PC-3 (cell line): ENCODE results near the gene ACOXL.

Source experiments
- EZH2 ChIP-seq: fragments of 300-600 bp; sonication (generic); IDR thresholded peaks from one replicate; pipeline ENCODE4 v1.6.1; 2017; ENCODE audit warnings: antibody characterized with exemption, mild to moderate bottlenecking, low read length; ENCODE audit not compliant: unreplicated experiment
- EZH2phosphoT487 ChIP-seq: fragments of 300-600 bp; sonication (generic); IDR thresholded peaks from 2 replicates; pipeline ENCODE4 v1.6.1; 2018; ENCODE audit warnings: mild to moderate bottlenecking, antibody characterized with exemption, low read length, borderline replicate concordance
- TF ChIP-seq, protein P1 (sequence below): fragments of 300-600 bp; sonication (generic); conservative IDR thresholded peaks from 2 replicates; pipeline ENCODE4 v1.5.1; 2017; ENCODE audit warnings: antibody characterized with exemption, low read depth, mild to moderate bottlenecking, low read length

DNA sequence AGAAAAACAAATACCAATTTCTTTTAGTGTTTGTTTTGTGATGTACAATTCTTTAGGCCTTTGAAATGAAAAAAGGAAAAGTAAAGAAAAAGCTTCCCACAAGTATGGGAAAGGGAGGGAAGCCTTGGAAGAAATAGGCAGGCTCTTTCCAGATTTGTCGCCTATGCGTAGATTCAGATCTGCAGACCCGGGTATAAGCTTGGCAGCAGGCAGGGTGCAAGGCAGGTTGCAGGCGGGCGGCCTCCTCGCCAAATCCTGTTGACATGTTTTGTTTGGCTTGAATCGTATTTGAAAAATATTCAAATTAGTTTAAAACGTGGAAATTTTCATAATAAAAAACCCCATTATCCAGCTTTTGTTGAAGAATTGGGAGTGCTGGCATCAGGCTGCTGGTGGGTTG is 104.3 kb downstream of the ACOXL start:
- TF ChIP-seq, protein P1, sequence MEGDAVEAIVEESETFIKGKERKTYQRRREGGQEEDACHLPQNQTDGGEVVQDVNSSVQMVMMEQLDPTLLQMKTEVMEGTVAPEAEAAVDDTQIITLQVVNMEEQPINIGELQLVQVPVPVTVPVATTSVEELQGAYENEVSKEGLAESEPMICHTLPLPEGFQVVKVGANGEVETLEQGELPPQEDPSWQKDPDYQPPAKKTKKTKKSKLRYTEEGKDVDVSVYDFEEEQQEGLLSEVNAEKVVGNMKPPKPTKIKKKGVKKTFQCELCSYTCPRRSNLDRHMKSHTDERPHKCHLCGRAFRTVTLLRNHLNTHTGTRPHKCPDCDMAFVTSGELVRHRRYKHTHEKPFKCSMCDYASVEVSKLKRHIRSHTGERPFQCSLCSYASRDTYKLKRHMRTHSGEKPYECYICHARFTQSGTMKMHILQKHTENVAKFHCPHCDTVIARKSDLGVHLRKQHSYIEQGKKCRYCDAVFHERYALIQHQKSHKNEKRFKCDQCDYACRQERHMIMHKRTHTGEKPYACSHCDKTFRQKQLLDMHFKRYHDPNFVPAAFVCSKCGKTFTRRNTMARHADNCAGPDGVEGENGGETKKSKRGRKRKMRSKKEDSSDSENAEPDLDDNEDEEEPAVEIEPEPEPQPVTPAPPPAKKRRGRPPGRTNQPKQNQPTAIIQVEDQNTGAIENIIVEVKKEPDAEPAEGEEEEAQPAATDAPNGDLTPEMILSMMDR = no peak
- TF ChIP-seq EZH2 (no peak), EZH2phosphoT487 (no peak)
